ENCODE measurements around the gene MAP4. TPM values are rescaled to one million over a fixed set of nuclear protein-coding genes. Genes with fewer than 3 reads are reported as not detected.
A peak's percentile ranks its signal among the peaks of the same experiment; 100 is the strongest.

MAP4 gene
- total RNA-seq, 1 donor from 2014 or later, result 275 TPM

- Mint-ChIP-seq H3K4me1 (ENCODE audit: unreplicated experiment) (no peaks in the 10 kb centered on the region), H3K4me3 (ENCODE audit: unreplicated experiment) (no peak overlapping the region), H3K27me3 (ENCODE audit: unreplicated experiment) (no peaks in the 10 kb centered on the region), H3K9me3 (ENCODE audit: unreplicated experiment) (no peaks in the 10 kb centered on the region), H3K36me3 (ENCODE audit: unreplicated experiment) (peaks cover 40% of the 10 kb centered on the region), H3K27ac (ENCODE audit: unreplicated experiment) (no peak overlapping the region)
- no peak for TF ChIP-seq CTCF (IDR thresholded peaks at IDR 0.05)
- no peak for DNase-seq (ENCODE audit: extremely low spot score, unreplicated experiment)
Observed at GRCh38 chr3:47855461-47856383, 160.5 kb downstream of the MAP4 start.

GRCh38 chr3:47854720-47855455, 161.3 kb downstream of the MAP4 start:
- no peak for DNase-seq (ENCODE audit: extremely low spot score, unreplicated experiment)
- H3K4me1 Mint-ChIP-seq (ENCODE audit: unreplicated experiment), result no peaks in the 10 kb centered on the region
- no peak overlapping the region for H3K27ac Mint-ChIP-seq (ENCODE audit: unreplicated experiment)
- peaks cover 39% of the 10 kb centered on the region for H3K36me3 Mint-ChIP-seq (ENCODE audit: unreplicated experiment)
- H3K4me3 Mint-ChIP-seq (ENCODE audit: unreplicated experiment), result no peak overlapping the region
- no peaks in the 10 kb centered on the region for H3K9me3 Mint-ChIP-seq (ENCODE audit: unreplicated experiment)
- TF ChIP-seq CTCF (IDR thresholded peaks at IDR 0.05), result no peak
- H3K27me3 Mint-ChIP-seq (ENCODE audit: unreplicated experiment), result no peaks in the 10 kb centered on the region

- peaks cover 35% of the 10 kb centered on the region for H3K36me3 Mint-ChIP-seq (ENCODE audit: unreplicated experiment)
- DNase-seq (ENCODE audit: extremely low spot score, unreplicated experiment), result no peak
- H3K4me3 Mint-ChIP-seq (ENCODE audit: unreplicated experiment), result no peak overlapping the region
- H3K9me3 Mint-ChIP-seq (ENCODE audit: unreplicated experiment), result no peaks in the 10 kb centered on the region
- H3K27me3 Mint-ChIP-seq (ENCODE audit: unreplicated experiment), result no peaks in the 10 kb centered on the region
- H3K27ac Mint-ChIP-seq (ENCODE audit: unreplicated experiment), result no peak overlapping the region
- no peaks in the 10 kb centered on the region for H3K4me1 Mint-ChIP-seq (ENCODE audit: unreplicated experiment)
- no peak for TF ChIP-seq CTCF (IDR thresholded peaks at IDR 0.05)
Observed at GRCh38 chr3:47854267-47854666, 161.9 kb downstream of the MAP4 start.

GRCh38 chr3:47852604-47853602, 163.3 kb downstream of the MAP4 start:
- Mint-ChIP-seq H3K9me3 (ENCODE audit: unreplicated experiment) (no peaks in the 10 kb centered on the region), H3K27me3 (ENCODE audit: unreplicated experiment) (no peaks in the 10 kb centered on the region), H3K27ac (ENCODE audit: unreplicated experiment) (peak overlapping the region; percentile 38), H3K36me3 (ENCODE audit: unreplicated experiment) (peaks cover 38% of the 10 kb centered on the region), H3K4me1 (ENCODE audit: unreplicated experiment) (no peaks in the 10 kb centered on the region), H3K4me3 (ENCODE audit: unreplicated experiment) (no peak overlapping the region)
- no peak for DNase-seq (ENCODE audit: extremely low spot score, unreplicated experiment)
- TF ChIP-seq CTCF (IDR thresholded peaks at IDR 0.05), result no peak

Data from osteocyte (in vitro differentiated cells).